ENCODE data around the gene MACO1.

GRCh38 chr1:25428475-25429166 is 2.1 kb upstream of the MACO1 start:
- no peak for TF ChIP-seq ZNF8 (CRISPR knock-in tag; IDR thresholded peaks at IDR 0.05)
- no peak for TF ChIP-seq ZC3H10 (CRISPR knock-in tag; IDR thresholded peaks at IDR 0.05)
- no peak for TF ChIP-seq RARB (CRISPR knock-in tag; IDR thresholded peaks at IDR 0.05)
- TF ChIP-seq SNAI2 (CRISPR knock-in tag; IDR thresholded peaks at IDR 0.05) = no peak
- TF ChIP-seq ZFP30 (CRISPR knock-in tag; IDR thresholded peaks at IDR 0.05) = no peak
- TF ChIP-seq OSR1 (CRISPR knock-in tag; IDR thresholded peaks at IDR 0.05) = no peak
- TF ChIP-seq TOX (CRISPR knock-in tag; IDR thresholded peaks at IDR 0.05; ENCODE audit: borderline replicate concordance) = no peak

Measured in SK-N-SH treated with all-trans-retinoic acid at 6 μM for 48 hours (cell line).